Ureter (tissue), 1 donor: ENCODE data around the gene CAVIN2. TPM values are rescaled to one million over a fixed set of nuclear protein-coding genes. Genes with fewer than 3 reads are reported as not detected.
"Not testable (repeated sequence)": the region's sequence is repeated elsewhere in the genome, so short reads cannot be mapped to it uniquely, and the experiment has no call there.

Experiments used
- DNase-seq: peaks from one replicate; pipeline ENCODE4 v3.0.0-alpha.2; 2020; ENCODE audit warnings: low spot score
- total RNA-seq: library from RNA; stranded (reverse); gene quantifications from one replicate; pipeline ENCODE4 v1.2.4, GENCODE V29; 2023
- donor health status: DM: yes; HTN: yes; CAD: no.

Gene CAVIN2
- total RNA-seq, 1 donor from 2014 or later, result 52.4 TPM

DNA sequence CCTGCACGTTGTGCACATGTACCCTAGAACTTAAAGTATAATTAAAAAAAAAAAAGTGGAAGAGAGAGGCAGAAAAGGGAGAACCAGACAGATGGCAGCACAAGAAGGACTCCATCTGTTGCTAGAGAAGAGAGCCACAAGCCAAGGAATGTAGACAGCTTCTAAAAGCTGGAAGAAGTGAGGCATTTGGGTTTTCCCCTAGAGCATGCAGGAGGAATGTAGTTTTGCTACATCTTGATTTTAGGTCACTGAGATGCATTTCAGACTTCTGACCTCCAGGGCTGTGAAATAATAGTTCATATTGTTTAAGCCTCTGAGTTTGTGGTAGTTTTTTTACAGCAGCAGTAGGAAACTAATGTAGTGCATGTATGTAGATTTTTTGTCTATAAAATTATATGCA lies 46.0 kb downstream of the CAVIN2 start:
- DNase-seq, result no peak

GRCh38 chr2:191799526-191799925 lies 47.4 kb downstream of the CAVIN2 start:
- no peak for DNase-seq

DNA sequence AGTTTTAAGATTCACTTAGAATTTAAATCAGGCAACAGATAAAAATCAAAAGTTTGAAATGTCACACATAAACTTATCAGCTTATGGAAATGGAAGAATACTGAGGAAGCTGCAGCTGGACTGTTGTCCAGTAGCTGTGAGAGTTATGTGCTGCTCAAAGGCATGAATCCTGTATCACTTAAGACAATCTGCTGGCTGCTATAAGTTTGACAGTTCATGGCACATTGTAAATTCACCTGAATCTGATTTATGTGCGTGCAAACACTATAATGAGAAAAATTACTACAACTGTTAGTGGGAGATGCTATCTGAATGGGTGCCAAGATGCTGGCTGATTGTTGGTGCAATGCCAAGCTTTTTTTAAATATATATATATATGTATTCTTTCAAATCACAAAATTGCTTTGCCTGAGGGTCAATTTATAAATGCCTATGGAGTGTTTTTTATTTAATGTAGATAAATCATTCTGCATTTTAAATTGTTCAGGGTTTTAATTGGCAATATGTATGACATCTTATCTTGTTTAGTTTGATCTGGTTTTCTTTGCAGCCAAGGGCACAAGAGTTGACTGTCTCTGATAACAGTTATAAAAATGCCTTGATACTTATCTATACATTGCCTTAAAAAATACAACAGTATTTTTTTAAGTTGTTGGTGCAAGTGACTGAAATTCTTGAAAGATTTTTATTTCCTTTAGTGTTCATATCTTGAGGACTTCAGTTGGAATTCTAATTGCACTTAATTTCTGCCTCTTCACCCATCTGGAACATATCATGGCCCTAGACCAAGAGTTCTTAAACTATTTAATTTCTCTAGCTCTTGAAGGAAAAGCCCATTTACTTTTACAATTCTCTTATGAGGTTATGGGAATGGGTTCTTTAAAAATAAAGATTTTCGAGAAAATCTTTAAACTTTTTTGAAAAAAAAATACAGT lies 48.7 kb downstream of the CAVIN2 start:
- DNase-seq, result no peak

GRCh38 chr2:191797500-191797899 lies 49.4 kb downstream of the CAVIN2 start:
- no peak for DNase-seq

- DNase-seq, result no peak
Measured at GRCh38 chr2:191795715-191796114, 51.2 kb downstream of the CAVIN2 start.

- DNase-seq, result no peak
Measured at GRCh38 chr2:191791953-191792560, 54.8 kb downstream of the CAVIN2 start.

DNA sequence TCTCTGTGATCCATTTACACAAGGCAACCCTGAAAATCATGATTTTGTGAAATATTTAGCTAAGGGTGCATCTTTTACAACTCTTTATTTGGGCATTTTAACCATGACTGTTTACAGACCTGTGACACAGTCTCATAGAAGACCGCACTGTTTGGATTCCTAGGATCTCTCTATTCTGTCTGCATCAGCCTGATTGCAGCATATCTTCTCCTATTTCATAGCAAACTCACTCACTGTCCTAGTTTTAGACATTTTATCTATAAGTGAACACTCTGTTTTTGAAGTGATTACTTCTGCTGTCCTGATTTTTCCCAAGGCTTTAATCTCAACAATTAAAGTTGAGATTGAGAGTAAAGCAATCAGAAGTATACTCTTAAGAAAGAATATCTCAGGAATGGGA lies 56.2 kb downstream of the CAVIN2 start:
- DNase-seq, result no peak

DNA sequence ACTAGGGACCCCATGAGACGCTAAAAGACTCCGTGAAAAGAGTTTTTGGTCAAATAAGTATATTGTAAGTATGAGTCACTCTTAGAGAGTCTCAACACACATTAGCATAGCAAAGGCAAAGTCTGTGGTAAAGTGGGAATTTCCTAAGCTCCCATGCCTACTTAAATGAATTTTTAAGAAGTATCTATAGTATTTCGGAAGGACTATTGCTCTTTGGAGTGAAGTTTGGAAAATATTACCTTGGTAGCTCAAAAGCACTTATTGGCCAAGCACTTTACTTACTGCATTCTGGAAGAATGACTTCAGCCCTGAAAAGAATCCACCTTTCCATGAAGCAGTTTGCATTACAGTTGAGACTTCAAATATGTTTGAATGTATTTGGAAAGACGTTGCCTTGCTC lies 57.1 kb downstream of the CAVIN2 start:
- DNase-seq, result no peak

- DNase-seq, result no peak
Measured at GRCh38 chr2:191786694-191787093, 60.2 kb downstream of the CAVIN2 start.

- DNase-seq, result not testable (repeated sequence)
Measured at GRCh38 chr2:191785651-191786050, 61.2 kb downstream of the CAVIN2 start.

Other genes with a start within 250 kb of the CAVIN2 start
- gene NABP1, start 169.0 kb downstream of the CAVIN2 start, total RNA-seq, result 40.8 TPM